ENCODE results near the gene MARK2.

The MARK2 gene

DNA sequence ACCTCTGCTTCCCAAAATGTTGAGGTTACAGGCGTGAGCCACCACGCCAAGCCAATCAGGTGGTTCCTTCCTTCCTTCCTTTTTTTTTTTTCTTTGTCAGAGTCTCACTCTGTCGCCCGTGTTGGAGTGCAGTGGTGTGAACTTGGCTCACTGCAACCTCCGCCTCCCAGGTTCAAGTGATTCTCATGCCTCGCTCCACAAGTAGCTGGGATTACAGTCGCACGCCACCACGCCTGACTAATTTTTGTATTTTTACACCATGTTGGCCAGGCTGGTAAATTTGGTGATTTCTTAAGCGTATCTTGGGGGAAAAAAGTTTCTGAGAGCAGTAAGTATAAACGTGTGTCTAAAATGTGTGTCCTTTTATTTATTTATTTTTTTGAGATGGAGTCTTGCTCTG, 43.8 kb upstream of the MARK2 start:
- no peaks in the 10 kb centered on the region for H3K79me2 ChIP-seq (ENCODE audit: insufficient read depth, low read length)
- H3K27me3 ChIP-seq (ENCODE audit: insufficient read depth, low read length, poor library complexity, severe bottlenecking), result no peaks in the 10 kb centered on the region
- no peaks in the 10 kb centered on the region for H4K20me1 ChIP-seq (ENCODE audit: insufficient read depth, low read length, poor library complexity, severe bottlenecking)
- no peaks in the 10 kb centered on the region for H3K9me3 ChIP-seq (ENCODE audit: insufficient read depth, low read depth, low read length)
- no peak overlapping the region for H2AFZ ChIP-seq (ENCODE audit: low read length)
- no peak for TF ChIP-seq EZH2phosphoT487 (IDR thresholded peaks at IDR 0.05; ENCODE audit: borderline replicate concordance)
- TF ChIP-seq, protein P1, sequence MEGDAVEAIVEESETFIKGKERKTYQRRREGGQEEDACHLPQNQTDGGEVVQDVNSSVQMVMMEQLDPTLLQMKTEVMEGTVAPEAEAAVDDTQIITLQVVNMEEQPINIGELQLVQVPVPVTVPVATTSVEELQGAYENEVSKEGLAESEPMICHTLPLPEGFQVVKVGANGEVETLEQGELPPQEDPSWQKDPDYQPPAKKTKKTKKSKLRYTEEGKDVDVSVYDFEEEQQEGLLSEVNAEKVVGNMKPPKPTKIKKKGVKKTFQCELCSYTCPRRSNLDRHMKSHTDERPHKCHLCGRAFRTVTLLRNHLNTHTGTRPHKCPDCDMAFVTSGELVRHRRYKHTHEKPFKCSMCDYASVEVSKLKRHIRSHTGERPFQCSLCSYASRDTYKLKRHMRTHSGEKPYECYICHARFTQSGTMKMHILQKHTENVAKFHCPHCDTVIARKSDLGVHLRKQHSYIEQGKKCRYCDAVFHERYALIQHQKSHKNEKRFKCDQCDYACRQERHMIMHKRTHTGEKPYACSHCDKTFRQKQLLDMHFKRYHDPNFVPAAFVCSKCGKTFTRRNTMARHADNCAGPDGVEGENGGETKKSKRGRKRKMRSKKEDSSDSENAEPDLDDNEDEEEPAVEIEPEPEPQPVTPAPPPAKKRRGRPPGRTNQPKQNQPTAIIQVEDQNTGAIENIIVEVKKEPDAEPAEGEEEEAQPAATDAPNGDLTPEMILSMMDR (conservative IDR thresholded peaks at IDR 0.05; ENCODE audit: low read length), result no peak
- H3F3A ChIP-seq (ENCODE audit: low read depth), result no peaks in the 10 kb centered on the region
- no peaks in the 10 kb centered on the region for H3K9me2 ChIP-seq (replicated peaks; ENCODE audit: low read depth, low read length)
- H3K4me1 ChIP-seq (ENCODE audit: insufficient read depth, low read length, poor library complexity, severe bottlenecking), result no peaks in the 10 kb centered on the region
- H3K9ac ChIP-seq (ENCODE audit: low read depth, low read length, poor library complexity, severe bottlenecking), result no peak overlapping the region
- no peak overlapping the region for H3K4me3 ChIP-seq (ENCODE audit: low read length, poor library complexity, severe bottlenecking)
- H3K36me3 ChIP-seq (ENCODE audit: insufficient read depth, low read length), result no peaks in the 10 kb centered on the region
- H3K4me2 ChIP-seq (ENCODE audit: low read depth, low read length, poor library complexity, severe bottlenecking), result no peak overlapping the region

DNA sequence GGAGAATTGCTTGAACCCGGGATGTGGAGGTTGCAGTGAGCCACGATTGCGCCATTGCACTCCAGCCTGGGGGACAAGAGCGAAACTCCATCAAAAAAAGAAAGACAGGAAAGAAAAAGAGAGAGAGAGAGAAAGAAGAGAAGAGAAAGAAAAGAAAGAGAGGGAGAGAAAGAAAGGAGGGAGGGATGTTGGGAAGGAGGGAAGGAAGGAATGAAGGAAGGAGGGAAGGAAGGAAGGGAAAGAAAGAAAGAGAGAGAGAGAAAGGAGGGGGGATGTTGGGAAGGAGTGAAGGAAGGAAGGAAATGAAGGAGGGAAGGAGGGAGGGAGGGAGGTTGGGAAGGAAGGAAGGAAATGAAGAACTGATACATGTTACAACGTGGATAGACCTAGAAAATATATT, 38.0 kb upstream of the MARK2 start:
- TF ChIP-seq EZH2phosphoT487 (IDR thresholded peaks at IDR 0.05; ENCODE audit: borderline replicate concordance), result no peak
- TF ChIP-seq, protein P1 (conservative IDR thresholded peaks at IDR 0.05; ENCODE audit: low read length), result no peak
- H3K27me3 ChIP-seq (ENCODE audit: insufficient read depth, low read length, poor library complexity, severe bottlenecking), result no peaks in the 10 kb centered on the region
- no peaks in the 10 kb centered on the region for H3K9me2 ChIP-seq (replicated peaks; ENCODE audit: low read depth, low read length)
- no peaks in the 10 kb centered on the region for H3K79me2 ChIP-seq (ENCODE audit: insufficient read depth, low read length)
- H3K9me3 ChIP-seq (ENCODE audit: insufficient read depth, low read depth, low read length), result no peaks in the 10 kb centered on the region
- H2AFZ ChIP-seq (ENCODE audit: low read length), result no peak overlapping the region
- H3K4me3 ChIP-seq (ENCODE audit: low read length, poor library complexity, severe bottlenecking), result no peak overlapping the region
- H3K9ac ChIP-seq (ENCODE audit: low read depth, low read length, poor library complexity, severe bottlenecking), result no peak overlapping the region
- no peaks in the 10 kb centered on the region for H4K20me1 ChIP-seq (ENCODE audit: insufficient read depth, low read length, poor library complexity, severe bottlenecking)
- H3K36me3 ChIP-seq (ENCODE audit: insufficient read depth, low read length), result no peaks in the 10 kb centered on the region
- no peak overlapping the region for H3K4me2 ChIP-seq (ENCODE audit: low read depth, low read length, poor library complexity, severe bottlenecking)
- no peaks in the 10 kb centered on the region for H3F3A ChIP-seq (ENCODE audit: low read depth)
- no peaks in the 10 kb centered on the region for H3K4me1 ChIP-seq (ENCODE audit: insufficient read depth, low read length, poor library complexity, severe bottlenecking)

DNA sequence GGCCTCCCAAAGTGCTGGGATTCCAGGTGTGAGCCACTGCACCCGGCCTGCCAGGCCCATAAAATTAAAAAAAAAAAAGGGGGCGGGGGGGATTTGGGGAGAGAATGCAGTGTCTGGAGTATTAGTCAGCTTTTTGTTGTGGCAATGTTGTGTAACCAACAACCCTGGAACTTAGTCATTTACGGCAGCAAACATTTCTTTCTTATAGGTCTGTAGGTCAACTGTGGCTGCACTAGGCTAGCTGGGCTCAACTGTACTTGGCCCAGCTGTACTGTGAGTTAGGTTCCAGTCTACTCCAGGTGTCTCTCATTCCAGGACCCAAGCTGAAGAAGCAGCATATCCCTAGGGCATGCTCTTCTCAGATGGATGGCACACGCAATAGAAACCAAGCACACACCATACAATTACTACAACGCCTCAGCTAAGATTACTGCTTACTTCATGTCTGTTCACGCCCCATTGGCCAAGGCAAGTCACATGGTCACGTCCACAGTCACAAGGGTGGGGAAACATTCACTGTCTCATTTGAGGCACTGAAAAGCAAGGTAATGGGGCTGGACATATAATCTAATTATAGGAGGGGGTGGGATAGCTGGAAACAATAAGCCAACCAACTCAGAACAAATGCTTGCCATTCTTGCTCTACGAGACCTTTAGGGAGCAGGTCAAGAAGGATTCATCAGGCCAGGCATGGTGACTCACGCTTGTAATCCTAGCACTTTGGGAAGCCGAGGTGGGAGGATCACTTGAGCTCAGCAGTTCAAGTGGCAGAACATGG, 36.1 kb upstream of the MARK2 start:
- Histone ChIP-seq H3K4me2 (ENCODE audit: low read depth, low read length, poor library complexity, severe bottlenecking) (no peak overlapping the region), H3K9ac (ENCODE audit: low read depth, low read length, poor library complexity, severe bottlenecking) (no peak overlapping the region)

More for the DNA sequence above, 36.1 kb upstream of the MARK2 start:
- Histone ChIP-seq H3K27me3 (ENCODE audit: insufficient read depth, low read length, poor library complexity, severe bottlenecking) (no peaks in the 10 kb centered on the region), H3K79me2 (ENCODE audit: insufficient read depth, low read length) (no peaks in the 10 kb centered on the region), H4K20me1 (ENCODE audit: insufficient read depth, low read length, poor library complexity, severe bottlenecking) (no peaks in the 10 kb centered on the region), H3K9me2 (replicated peaks; ENCODE audit: low read depth, low read length) (no peaks in the 10 kb centered on the region), H3K36me3 (ENCODE audit: insufficient read depth, low read length) (no peaks in the 10 kb centered on the region), H3K4me1 (ENCODE audit: insufficient read depth, low read length, poor library complexity, severe bottlenecking) (no peaks in the 10 kb centered on the region), H2AFZ (ENCODE audit: low read length) (no peak overlapping the region), H3F3A (ENCODE audit: low read depth) (no peaks in the 10 kb centered on the region), H3K9me3 (ENCODE audit: insufficient read depth, low read depth, low read length) (no peaks in the 10 kb centered on the region), H3K4me3 (ENCODE audit: low read length, poor library complexity, severe bottlenecking) (no peak overlapping the region)
- TF ChIP-seq, protein P1 (conservative IDR thresholded peaks at IDR 0.05; ENCODE audit: low read length), result no peak
- TF ChIP-seq EZH2phosphoT487 (IDR thresholded peaks at IDR 0.05; ENCODE audit: borderline replicate concordance), result no peak
